NOMO-1 treated with DMSO at 0.1 percent for 48 hours (cell line): ENCODE measurements around the gene LPCAT4.
"Not testable (repeated sequence)": the region's sequence is repeated elsewhere in the genome, so short reads cannot be mapped to it uniquely, and the experiment has no call there.

Source experiments
- DNase-seq: peaks from one replicate; lab custom pipeline; 2025; ENCODE audit not compliant: unreplicated experiment; lab: John Stamatoyannopoulos, UW

Gene LPCAT4

GRCh38 chr15:34367101-34368081 is at the start of gene LPCAT4:
Gene LPCAT4, minus strand, starts transcription at chr15:34367196. Its CDS starts 96 bp downstream, at chr15:34367100.
- peak; percentile 85 for DNase-seq

GRCh38 chr15:34409511-34409910 is 42.5 kb upstream of the LPCAT4 start:
- not testable (repeated sequence) for DNase-seq

GRCh38 chr15:34408973-34409372 is 42.0 kb upstream of the LPCAT4 start:
- not testable (repeated sequence) for DNase-seq

GRCh38 chr15:34403899-34404298 is 36.9 kb upstream of the LPCAT4 start:
- not testable (repeated sequence) for DNase-seq

GRCh38 chr15:34403160-34403598 is 36.2 kb upstream of the LPCAT4 start:
- not testable (repeated sequence) for DNase-seq

GRCh38 chr15:34397637-34398259 is 30.8 kb upstream of the LPCAT4 start:
- not testable (repeated sequence) for DNase-seq

GRCh38 chr15:34392981-34393380 is 26.0 kb upstream of the LPCAT4 start:
- not testable (repeated sequence) for DNase-seq

GRCh38 chr15:34389594-34390086 is 22.6 kb upstream of the LPCAT4 start:
- DNase-seq = not testable (repeated sequence)

- DNase-seq = not testable (repeated sequence)
Measured at GRCh38 chr15:34381829-34382521, 15.0 kb upstream of the LPCAT4 start.

- DNase-seq = not testable (repeated sequence)
Measured at GRCh38 chr15:34380491-34380890, 13.5 kb upstream of the LPCAT4 start.

- no peak for DNase-seq
Measured at GRCh38 chr15:34376856-34377255, 9.9 kb upstream of the LPCAT4 start.

GRCh38 chr15:34375541-34375940 is 8.5 kb upstream of the LPCAT4 start:
- DNase-seq = not testable (repeated sequence)

GRCh38 chr15:34374816-34375215 is 7.8 kb upstream of the LPCAT4 start:
- DNase-seq = no peak

- DNase-seq = no peak
Measured at GRCh38 chr15:34373951-34374350, 7.0 kb upstream of the LPCAT4 start.

GRCh38 chr15:34370643-34371042 is 3.6 kb upstream of the LPCAT4 start:
- no peak for DNase-seq

- DNase-seq = no peak
Measured at GRCh38 chr15:34370129-34370528, 3.1 kb upstream of the LPCAT4 start.

- peak; percentile 37 for DNase-seq
Measured at GRCh38 chr15:34366271-34367065, 528 bp downstream of the LPCAT4 start.

GRCh38 chr15:34365836-34366235 is 1.2 kb downstream of the LPCAT4 start:
- no peak for DNase-seq

GRCh38 chr15:34365091-34365825 is 1.7 kb downstream of the LPCAT4 start:
- DNase-seq = peak; percentile 7

GRCh38 chr15:34364041-34364440 is 3.0 kb downstream of the LPCAT4 start:
- DNase-seq = no peak
